Epithelial cell of proximal tubule (primary cell): Measurements from ENCODE around the gene SQSTM1. TPM values are rescaled to one million over a fixed set of nuclear protein-coding genes. Genes with fewer than 3 reads are reported as not detected.

Source experiments
- DNase-seq: peaks from one replicate; pipeline ENCODE4 v3.0.0-alpha.2; 2011; ENCODE audit warnings: low read depth
- H3K4me3 ChIP-seq: 2 replicates; pipeline ENCODE4 v1.5.1; 2011; ENCODE audit warnings: low read depth, mild to moderate bottlenecking, low read length
- CTCF ChIP-seq: conservative IDR thresholded peaks from 2 replicates; pipeline ENCODE4 v1.5.1; 2012; ENCODE audit warnings: low read depth, mild to moderate bottlenecking, low read length
- total RNA-seq: library from RNA; depleted of rRNA; stranded (reverse); fragments of >200 nt; gene quantifications from 2 replicates; pipeline ENCODE4 v1.2.3, GENCODE V29; 2015

The SQSTM1 gene
- total RNA-seq, 1 donor from 2014 or later: 233 TPM

DNA sequence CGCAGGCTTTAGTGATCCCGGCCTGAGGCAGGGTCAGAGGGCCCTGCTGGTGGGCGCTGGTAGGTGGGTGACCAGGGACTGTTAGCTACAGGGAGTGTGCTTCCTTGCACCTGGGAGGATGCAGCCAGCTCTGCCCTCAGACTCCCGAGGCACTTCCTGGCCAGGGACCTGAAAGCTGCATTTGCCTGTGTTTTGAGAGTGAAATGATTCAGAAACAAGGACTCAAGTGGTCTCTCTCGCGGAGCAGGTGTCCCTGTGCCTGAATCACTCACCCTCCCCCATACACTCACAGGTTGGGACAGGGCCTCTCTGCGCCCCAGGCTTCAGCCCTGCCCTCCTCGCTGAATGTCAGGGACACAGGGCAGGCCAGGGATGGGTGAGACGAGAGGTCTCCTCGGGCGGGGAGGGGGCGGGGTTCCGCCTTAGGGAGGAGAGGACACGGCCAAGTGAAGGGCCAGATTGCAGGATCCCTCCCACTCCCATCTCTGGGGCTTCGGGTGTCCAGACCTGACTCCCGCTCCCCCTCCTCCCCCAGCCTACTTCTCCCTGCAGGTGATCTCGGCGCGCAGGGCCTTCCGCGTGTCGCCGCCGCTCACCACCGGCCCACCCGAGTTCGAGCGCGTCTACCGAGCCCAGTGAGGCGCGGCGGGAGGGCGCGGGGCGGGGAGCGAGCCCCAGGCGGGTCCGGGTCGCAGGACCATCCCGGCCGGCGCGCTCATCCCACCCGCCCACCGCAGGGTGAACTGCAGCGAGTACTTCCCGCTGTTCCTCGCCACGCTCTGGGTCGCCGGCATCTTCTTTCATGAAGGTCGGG is 25.4 kb upstream of the SQSTM1 start:
- TF ChIP-seq CTCF: no peak
- peak overlapping the region; percentile 61 for H3K4me3 ChIP-seq
- DNase-seq: no peak

- peak; percentile 58 for TF ChIP-seq CTCF
- peak overlapping the region; percentile 61 for H3K4me3 ChIP-seq
- DNase-seq: no peak
Observed at GRCh38 chr5:179795863-179796833, 24.6 kb upstream of the SQSTM1 start.

DNA sequence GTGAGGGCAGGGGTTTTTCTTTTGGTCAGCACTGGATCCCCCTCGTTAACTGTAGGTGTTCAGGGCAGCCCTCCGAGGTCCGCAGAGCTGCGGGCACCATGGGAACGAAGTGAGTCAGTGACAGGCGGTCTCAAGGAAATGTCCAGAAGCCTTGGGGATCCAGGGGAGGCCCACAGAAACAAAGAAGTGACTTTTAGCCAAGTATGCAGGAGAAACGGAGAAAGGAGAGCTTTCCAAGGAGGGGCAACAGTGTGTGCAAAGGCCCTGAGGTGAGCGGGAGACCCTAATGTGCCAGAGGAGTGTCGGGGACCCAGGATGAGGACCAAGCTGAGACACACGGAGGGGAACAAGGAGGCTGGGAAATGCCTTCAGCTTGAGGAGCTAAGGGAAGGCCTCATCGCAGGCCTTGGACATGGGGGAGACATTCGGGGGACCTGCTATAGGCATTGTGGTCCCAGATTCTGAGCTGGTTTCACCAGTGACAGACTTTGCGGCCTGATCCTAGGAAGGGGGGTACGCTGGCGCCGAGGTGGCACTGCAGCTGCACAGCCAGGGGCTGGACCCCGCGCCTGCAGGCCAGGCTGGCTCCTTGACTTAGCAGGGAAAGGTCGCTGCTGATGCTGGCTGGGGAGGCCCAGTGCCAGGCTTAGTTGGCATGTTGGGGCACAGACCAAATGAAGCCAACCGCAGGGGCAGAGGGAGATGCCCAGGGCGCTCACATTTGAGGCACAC is 23.7 kb upstream of the SQSTM1 start:
- peak overlapping the region; percentile 61 for H3K4me3 ChIP-seq
- TF ChIP-seq CTCF: no peak
- no peak for DNase-seq

DNA sequence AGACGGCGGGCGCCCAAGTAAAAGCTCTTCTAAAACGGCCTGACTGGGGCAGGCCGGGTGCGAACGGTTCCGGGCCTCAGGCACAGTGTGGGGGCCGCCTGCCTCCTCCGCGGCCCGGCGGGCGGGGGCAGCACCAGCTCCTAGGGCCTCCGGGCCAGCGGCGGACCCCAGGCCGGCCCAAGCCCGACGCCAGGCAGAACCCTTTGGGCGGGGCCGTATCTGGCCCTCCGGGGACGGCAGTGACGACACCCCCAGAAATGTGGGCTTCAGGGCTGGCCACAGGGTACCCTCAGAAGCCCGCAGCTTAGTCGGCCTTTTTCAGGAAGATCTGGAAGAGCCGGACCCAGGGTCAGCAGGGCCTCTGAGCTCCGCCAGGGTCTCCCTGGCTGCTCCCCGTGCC is 23.0 kb upstream of the SQSTM1 start:
- no peak overlapping the region for H3K4me3 ChIP-seq
- no peak for DNase-seq
- no peak for TF ChIP-seq CTCF

- no peak for DNase-seq
- no peak for TF ChIP-seq CTCF
- H3K4me3 ChIP-seq: no peak overlapping the region
Observed at GRCh38 chr5:179798144-179798770, 22.4 kb upstream of the SQSTM1 start.
